Brain pericyte (primary cell): ENCODE results near the gene DOCK2.

Experiments
- DNase-seq: peaks from one replicate; pipeline ENCODE4 v3.0.0-alpha.2; 2012; ENCODE audit warnings: low read depth, low spot score

DOCK2 gene

GRCh38 chr5:170049713-170050112 is 412.6 kb downstream of the DOCK2 start:
- no peak for DNase-seq

GRCh38 chr5:170053896-170054295 is 416.8 kb downstream of the DOCK2 start:
- no peak for DNase-seq

GRCh38 chr5:170055606-170056005 is 418.5 kb downstream of the DOCK2 start:
- DNase-seq: no peak

GRCh38 chr5:170056561-170057267 is 419.6 kb downstream of the DOCK2 start:
- no peak for DNase-seq

GRCh38 chr5:170057311-170057710 is 420.2 kb downstream of the DOCK2 start:
- DNase-seq: no peak

- no peak for DNase-seq
Measured at GRCh38 chr5:170059221-170059620, 422.1 kb downstream of the DOCK2 start.

GRCh38 chr5:170067152-170067551 is 430.1 kb downstream of the DOCK2 start:
- DNase-seq: no peak

- DNase-seq: no peak
Measured at GRCh38 chr5:170067574-170068170, 430.6 kb downstream of the DOCK2 start.

GRCh38 chr5:170069512-170069911 is 432.4 kb downstream of the DOCK2 start:
- DNase-seq: no peak

GRCh38 chr5:170070556-170071412 is 433.7 kb downstream of the DOCK2 start:
- DNase-seq: no peak

GRCh38 chr5:170071748-170072147 is 434.7 kb downstream of the DOCK2 start:
- DNase-seq: no peak

- DNase-seq: no peak
Measured at GRCh38 chr5:170075696-170076095, 438.6 kb downstream of the DOCK2 start.

GRCh38 chr5:170076211-170076610 is 439.1 kb downstream of the DOCK2 start:
- no peak for DNase-seq

GRCh38 chr5:170076739-170077138 is 439.7 kb downstream of the DOCK2 start:
- no peak for DNase-seq

GRCh38 chr5:170077526-170077925 is 440.5 kb downstream of the DOCK2 start:
- no peak for DNase-seq

GRCh38 chr5:170078458-170078857 is 441.4 kb downstream of the DOCK2 start:
- DNase-seq: no peak

GRCh38 chr5:170078931-170079330 is 441.9 kb downstream of the DOCK2 start:
- no peak for DNase-seq

GRCh38 chr5:170080217-170080616 is 443.1 kb downstream of the DOCK2 start:
- DNase-seq: no peak

GRCh38 chr5:170080786-170081445 is 443.8 kb downstream of the DOCK2 start:
- no peak for DNase-seq

- DNase-seq: no peak
Measured at GRCh38 chr5:170081616-170082015, 444.5 kb downstream of the DOCK2 start.

- DNase-seq: no peak
Measured at GRCh38 chr5:170082701-170083100, 445.6 kb downstream of the DOCK2 start.
